ENCODE measurements around the gene ACY1.

ACY1 gene

DNA sequence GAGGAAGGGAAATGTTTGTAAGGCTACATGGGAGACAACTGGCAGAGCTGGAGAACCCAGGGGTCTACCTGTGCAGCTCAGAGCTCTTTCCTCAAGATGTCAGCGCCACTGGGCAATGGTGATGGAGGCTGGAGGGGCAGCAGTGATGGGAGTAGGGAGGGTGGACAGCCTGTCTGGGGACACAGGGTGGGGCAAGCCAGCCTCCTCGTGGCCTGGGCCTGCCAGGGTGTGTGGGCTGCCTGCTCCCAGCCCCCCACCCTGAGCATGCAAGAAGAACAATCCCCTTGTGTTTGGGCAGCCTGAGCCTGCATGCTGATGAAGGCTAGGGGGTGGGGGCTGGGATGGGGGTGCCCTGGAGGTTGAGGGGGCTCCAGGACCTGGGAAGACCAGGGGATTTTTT is 17.3 kb upstream of the ACY1 start:
- peak overlapping the region; percentile 78 to 80 for H3K4me3 Mint-ChIP-seq
- DNase-seq (no peak), ATAC-seq (replicated peaks) (no peak)
- H3K9me3 Mint-ChIP-seq = no peaks in the 10 kb centered on the region
- peaks cover 21 to 33% of the 10 kb centered on the region in 2 donors for H3K4me1 Mint-ChIP-seq
- no peak overlapping the region for H3K27ac Mint-ChIP-seq
- H3K27me3 Mint-ChIP-seq = peaks cover 10 to 11% of the 10 kb centered on the region in 2 donors
- H3K36me3 Mint-ChIP-seq = peaks cover 1 to 4% of the 10 kb centered on the region in 2 donors

DNA sequence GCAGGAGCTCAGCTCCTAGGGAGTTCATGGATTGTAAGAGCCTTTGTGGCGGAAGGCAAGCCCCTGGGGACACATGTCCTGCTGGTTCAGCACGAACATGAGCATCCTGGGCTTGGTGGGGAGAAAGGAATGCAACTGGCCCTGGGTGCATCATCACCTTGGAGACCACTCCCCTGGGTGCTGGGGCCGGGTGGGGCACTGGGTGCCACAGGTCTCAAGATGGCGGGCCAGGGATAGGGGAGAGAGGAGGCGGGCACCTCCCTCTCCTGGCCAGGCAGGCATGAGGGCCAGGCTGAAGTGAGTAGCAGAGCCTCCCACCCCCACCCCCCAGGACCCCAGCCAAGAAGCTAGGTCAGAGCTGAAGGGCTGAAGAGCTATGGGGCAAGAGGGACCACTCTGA is 16.8 kb upstream of the ACY1 start:
- peaks cover 10 to 11% of the 10 kb centered on the region in 2 donors for H3K27me3 Mint-ChIP-seq
- peaks cover 1 to 4% of the 10 kb centered on the region in 2 donors for H3K36me3 Mint-ChIP-seq
- no peak for ATAC-seq (replicated peaks)
- no peaks in the 10 kb centered on the region for H3K9me3 Mint-ChIP-seq
- no peak overlapping the region for H3K27ac Mint-ChIP-seq
- H3K4me3 Mint-ChIP-seq = peak overlapping the region; percentile 78 to 80
- H3K4me1 Mint-ChIP-seq = peaks cover 24 to 33% of the 10 kb centered on the region in 2 donors
- DNase-seq = no peak

DNA sequence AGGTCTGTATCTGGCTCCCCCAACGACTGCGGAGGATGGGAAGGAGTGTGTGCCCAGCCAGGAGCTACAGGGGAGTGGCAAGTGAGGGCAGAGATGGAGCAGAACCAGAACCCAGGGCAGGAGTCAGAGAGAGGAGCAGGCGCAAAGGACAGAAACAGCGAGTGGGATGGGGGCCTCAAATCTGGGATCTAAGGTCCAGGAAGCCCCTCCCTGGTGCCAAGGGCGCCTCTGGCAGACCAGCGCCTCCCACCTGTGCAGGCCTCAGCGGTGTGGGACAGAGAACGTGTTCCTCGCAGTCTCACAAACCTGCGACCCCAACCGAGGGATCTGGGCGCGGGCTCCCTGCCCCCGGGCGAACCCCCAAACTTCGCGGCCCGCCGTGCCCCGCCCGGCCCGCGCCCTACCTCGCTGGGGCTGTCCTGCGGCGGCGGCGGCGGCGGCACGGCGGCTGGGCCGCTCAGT is 16.4 kb upstream of the ACY1 start:
- Mint-ChIP-seq H3K4me3 (peak overlapping the region; percentile 78 to 80), H3K27ac (peak overlapping the region; percentile 47), H3K4me1 (peaks cover 24 to 33% of the 10 kb centered on the region in 2 donors), H3K9me3 (no peaks in the 10 kb centered on the region), H3K36me3 (peaks cover 1 to 4% of the 10 kb centered on the region in 2 donors), H3K27me3 (peaks cover 10 to 11% of the 10 kb centered on the region in 2 donors)
- no peak for DNase-seq
- ATAC-seq (replicated peaks) = peak; percentile 70 to 74

GRCh38 chr3:51967384-51968169 is 15.8 kb upstream of the ACY1 start, which contains the start of gene PCBP4:
Gene PCBP4 (minus strand): TSS chr3:51967454. CDS start chr3:51961240, 6,214 bp downstream.
- ATAC-seq (replicated peaks) (peak; percentile 62 to 68), DNase-seq (no peak)
- Mint-ChIP-seq H3K27me3 (peaks cover 10 to 11% of the 10 kb centered on the region in 2 donors), H3K4me3 (peak within 1 kb of the TSS; percentile 91), H3K27ac (peak within 1 kb of the TSS; percentile 89), H3K4me1 (peaks cover 24 to 33% of the 10 kb centered on the region in 2 donors), H3K36me3 (peaks cover 1 to 4% of the 10 kb centered on the region in 2 donors), H3K9me3 (no peaks in the 10 kb centered on the region)

- ATAC-seq (replicated peaks) (peak; percentile 12 to 30), DNase-seq (no peak)
- H3K27me3 Mint-ChIP-seq = peaks cover 10 to 11% of the 10 kb centered on the region in 2 donors
- H3K27ac Mint-ChIP-seq = peak overlapping the region; percentile 89
- peak overlapping the region; percentile 91 for H3K4me3 Mint-ChIP-seq
- peaks cover 24 to 33% of the 10 kb centered on the region in 2 donors for H3K4me1 Mint-ChIP-seq
- peaks cover 1 to 4% of the 10 kb centered on the region in 2 donors for H3K36me3 Mint-ChIP-seq
- H3K9me3 Mint-ChIP-seq = no peaks in the 10 kb centered on the region
These were observed 15.1 kb upstream of the ACY1 start for GRCh38 chr3:51968170-51968775.

GRCh38 chr3:51968883-51969678 is 14.3 kb upstream of the ACY1 start:
- Mint-ChIP-seq H3K4me3 (no peak overlapping the region), H3K36me3 (peaks cover 3 to 9% of the 10 kb centered on the region in 2 donors), H3K4me1 (peaks cover 30 to 40% of the 10 kb centered on the region in 2 donors), H3K27ac (no peak overlapping the region), H3K9me3 (no peaks in the 10 kb centered on the region), H3K27me3 (peaks cover 10 to 11% of the 10 kb centered on the region in 2 donors)
- DNase-seq (no peak), ATAC-seq (replicated peaks) (no peak)

DNA sequence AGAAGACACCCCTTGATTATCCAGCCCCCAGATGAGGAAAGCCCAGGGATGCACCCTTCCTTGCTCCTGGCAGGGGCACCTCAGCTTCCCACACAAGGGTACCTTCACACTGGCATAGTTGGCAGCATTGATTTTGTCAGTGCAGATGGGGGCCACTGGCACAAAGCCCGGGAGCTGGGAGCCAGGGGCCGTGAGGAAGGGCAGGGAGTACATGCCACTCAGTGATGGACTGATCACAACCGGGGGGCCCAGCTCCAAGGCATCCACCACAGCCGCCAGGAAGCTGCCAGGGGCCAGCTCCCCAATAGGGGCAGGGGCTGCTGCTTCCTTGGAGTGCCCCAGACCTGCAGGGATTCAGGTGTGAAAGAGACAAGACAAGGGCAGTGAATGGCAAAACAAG is 13.5 kb upstream of the ACY1 start:
- H3K27me3 Mint-ChIP-seq = peaks cover 6 to 11% of the 10 kb centered on the region in 2 donors
- no peak overlapping the region for H3K27ac Mint-ChIP-seq
- no peak overlapping the region for H3K4me3 Mint-ChIP-seq
- no peaks in the 10 kb centered on the region for H3K9me3 Mint-ChIP-seq
- no peak for ATAC-seq (replicated peaks)
- DNase-seq = no peak
- H3K4me1 Mint-ChIP-seq = peaks cover 34 to 48% of the 10 kb centered on the region in 2 donors
- H3K36me3 Mint-ChIP-seq = peaks cover 3 to 9% of the 10 kb centered on the region in 2 donors

DNA sequence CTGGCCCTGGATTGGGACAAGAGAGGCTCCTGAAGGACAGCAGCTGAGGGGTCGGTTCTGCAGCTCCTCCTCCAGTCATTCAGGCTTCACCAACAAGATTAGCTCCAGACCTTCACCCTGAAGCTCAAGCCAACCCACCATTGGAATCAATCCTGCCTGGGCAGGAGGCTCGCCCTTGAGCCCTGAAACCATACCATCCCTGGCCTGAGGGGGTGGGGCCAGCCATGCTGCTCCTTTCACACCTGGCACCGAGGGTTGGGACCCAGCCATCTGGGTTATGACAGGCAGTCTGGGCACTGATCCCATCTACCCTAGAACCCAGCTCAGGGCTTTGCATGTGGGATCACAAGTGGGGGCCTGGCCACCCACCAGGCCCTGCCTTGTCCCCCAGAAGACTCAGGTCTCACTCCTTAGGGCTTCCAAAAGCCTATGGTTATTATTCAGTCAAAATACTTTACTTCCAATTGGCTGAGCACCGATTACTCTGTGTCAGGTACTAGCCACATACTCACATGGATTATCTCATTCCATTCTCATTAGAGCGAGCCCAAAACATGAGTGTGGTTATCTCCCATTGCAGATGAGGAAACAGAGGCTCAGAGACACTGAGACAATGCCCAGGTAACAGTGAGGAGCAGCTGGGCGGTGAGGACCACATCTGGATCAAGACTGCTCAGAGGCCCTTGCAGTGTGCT is 12.6 kb upstream of the ACY1 start:
- H3K4me3 Mint-ChIP-seq = no peak overlapping the region
- H3K4me1 Mint-ChIP-seq = peaks cover 39 to 55% of the 10 kb centered on the region in 2 donors
- H3K27me3 Mint-ChIP-seq = peaks cover 0 to 7% of the 10 kb centered on the region in 2 donors
- H3K27ac Mint-ChIP-seq = peak overlapping the region; percentile 5
- ATAC-seq (replicated peaks) = no peak
- H3K36me3 Mint-ChIP-seq = peaks cover 3 to 9% of the 10 kb centered on the region in 2 donors
- no peaks in the 10 kb centered on the region for H3K9me3 Mint-ChIP-seq
- DNase-seq = no peak

GRCh38 chr3:51971350-51971749 is 12.0 kb upstream of the ACY1 start:
- H3K36me3 Mint-ChIP-seq = peaks cover 2 to 9% of the 10 kb centered on the region in 2 donors
- no peak overlapping the region for H3K27ac Mint-ChIP-seq
- H3K27me3 Mint-ChIP-seq = peaks cover 0 to 1% of the 10 kb centered on the region in 2 donors
- H3K9me3 Mint-ChIP-seq = no peaks in the 10 kb centered on the region
- DNase-seq (no peak), ATAC-seq (replicated peaks) (no peak)
- no peak overlapping the region for H3K4me3 Mint-ChIP-seq
- peaks cover 39 to 58% of the 10 kb centered on the region in 2 donors for H3K4me1 Mint-ChIP-seq

- Mint-ChIP-seq H3K27me3 (no peaks in the 10 kb centered on the region), H3K27ac (peak overlapping the region; percentile 96), H3K9me3 (no peaks in the 10 kb centered on the region), H3K4me1 (peaks cover 29 to 44% of the 10 kb centered on the region in 2 donors), H3K36me3 (peaks cover 2 to 5% of the 10 kb centered on the region in 2 donors), H3K4me3 (peak overlapping the region; percentile 96 to 97)
- DNase-seq (no peak), ATAC-seq (replicated peaks) (peak; percentile 38 to 42)
These were observed 8.9 kb upstream of the ACY1 start for GRCh38 chr3:51974277-51974962.

- Mint-ChIP-seq H3K36me3 (peaks cover 2 to 5% of the 10 kb centered on the region in 2 donors), H3K27ac (peak within 1 kb of the TSS; percentile 96), H3K4me3 (peak within 1 kb of the TSS; percentile 96 to 97), H3K9me3 (no peaks in the 10 kb centered on the region), H3K4me1 (peaks cover 29 to 44% of the 10 kb centered on the region in 2 donors), H3K27me3 (no peaks in the 10 kb centered on the region)
- DNase-seq = peak; percentile 60
- ATAC-seq (replicated peaks) = peak; percentile 81 to 82
These were observed 8.1 kb upstream of the ACY1 start, which contains the start of gene ABHD14A for GRCh38 chr3:51974963-51975851. Gene ABHD14A (plus strand): TSS chr3:51975064. CDS start chr3:51975136, 72 bp downstream.

DNA sequence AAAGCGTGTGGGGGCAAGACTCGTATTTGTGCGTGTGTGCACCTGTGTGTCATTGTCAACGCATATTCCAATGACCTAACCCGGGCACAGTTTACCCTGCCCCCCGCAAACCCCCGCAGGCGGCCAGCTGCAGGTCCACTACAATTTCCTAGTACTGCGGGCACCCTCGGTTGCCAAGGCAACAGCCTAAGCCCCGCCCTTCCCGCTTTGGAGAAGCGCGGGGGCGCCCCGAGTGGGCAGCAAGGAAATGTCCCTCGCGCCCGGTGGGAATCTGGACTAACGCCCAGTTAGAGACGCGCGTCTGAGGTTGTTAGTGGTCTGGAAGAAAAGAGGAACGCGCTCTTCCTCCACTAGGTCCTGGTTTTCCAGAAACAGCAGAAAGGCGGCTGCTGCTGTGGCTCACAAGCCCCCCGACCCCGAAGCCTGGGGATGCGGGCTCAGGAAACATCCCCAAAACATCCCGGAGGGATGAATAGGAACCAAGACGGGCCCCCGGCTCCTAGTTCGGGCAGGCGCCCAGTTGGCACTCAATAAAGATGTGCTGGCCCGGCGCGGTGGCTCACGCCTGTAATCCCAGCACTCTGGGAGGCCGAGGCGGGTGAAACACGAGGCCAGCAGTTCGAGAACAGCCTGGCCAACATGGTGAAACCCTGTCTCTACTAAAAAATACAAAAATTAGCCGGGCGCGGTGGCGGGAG is 7.3 kb upstream of the ACY1 start:
- no peaks in the 10 kb centered on the region for H3K9me3 Mint-ChIP-seq
- peak overlapping the region; percentile 81 for H3K27ac Mint-ChIP-seq
- H3K36me3 Mint-ChIP-seq = peaks cover 2 to 7% of the 10 kb centered on the region in 2 donors
- DNase-seq (no peak), ATAC-seq (replicated peaks) (no peak)
- no peaks in the 10 kb centered on the region for H3K27me3 Mint-ChIP-seq
- peaks cover 28 to 40% of the 10 kb centered on the region in 2 donors for H3K4me1 Mint-ChIP-seq
- peak overlapping the region; percentile 96 to 97 for H3K4me3 Mint-ChIP-seq

Data from stimulated activated naive B cell treated with anti-CD40 and anti-IgM and Interleukin-4, amounts not matched to agents 10 μg/mL and 1 μg/mL and 100 μg/mL, for 72 hours (primary cell).